OCI-LY1 (cell line): ENCODE measurements around the gene HMGXB3.

Experiments used
- H2AFZ ChIP-seq: fragments of 200-600 bp; sonication (generic), shearing (Covaris generic); 2 replicates; pipeline ENCODE4 v1.6.0; 2014; ENCODE audit warnings: antibody characterized with exemption, mild to moderate bottlenecking, low read length
- H3F3A ChIP-seq: fragments of 200-600 bp; sonication (generic), shearing (Covaris generic); 2 replicates; pipeline ENCODE4 v1.6.0; 2014; ENCODE audit warnings: mild to moderate bottlenecking, antibody characterized with exemption, low read length, moderate library complexity; ENCODE audit not compliant: insufficient read depth
- H3K27ac ChIP-seq: fragments of 200-600 bp; sonication (generic); 2 replicates; pipeline ENCODE4 v1.5.1; 2014; ENCODE audit warnings: low read length, mixed run types, mild to moderate bottlenecking, low read depth; ENCODE audit not compliant: poor library complexity, severe bottlenecking
- H3K27me3 ChIP-seq: fragments of 200-600 bp; sonication (generic); 2 replicates; pipeline ENCODE4 v1.6.0; 2014; ENCODE audit warnings: antibody characterized with exemption, mild to moderate bottlenecking, low read length, moderate library complexity; ENCODE audit not compliant: insufficient read depth
- H3K36me3 ChIP-seq: fragments of 200-600 bp; sonication (generic); 2 replicates; pipeline ENCODE4 v1.6.1; 2014; ENCODE audit warnings: mild to moderate bottlenecking, antibody characterized with exemption, low read length, moderate library complexity, mixed read lengths; ENCODE audit not compliant: insufficient read depth
- H3K4me1 ChIP-seq: fragments of 200-600 bp; sonication (generic); 2 replicates; pipeline ENCODE4 v1.5.1; 2014; ENCODE audit warnings: mild to moderate bottlenecking, low read length, moderate library complexity; ENCODE audit not compliant: insufficient read depth, severe bottlenecking
- H3K4me2 ChIP-seq: fragments of 200-600 bp; sonication (generic), shearing (Covaris generic); 2 replicates; pipeline ENCODE4 v1.6.1; 2014; ENCODE audit warnings: low read length
- H3K4me3 ChIP-seq: fragments of 200-600 bp; sonication (generic); 2 replicates; pipeline ENCODE4 v1.5.1; 2014; ENCODE audit warnings: low read length, low read depth, mild to moderate bottlenecking, mixed read lengths; ENCODE audit not compliant: poor library complexity, severe bottlenecking
- H3K79me2 ChIP-seq: fragments of 200-600 bp; shearing (Covaris generic); 2 replicates; pipeline ENCODE4 v1.6.1; 2016; ENCODE audit warnings: mixed run types, low read length, mixed read lengths; ENCODE audit not compliant: insufficient read depth
- H3K9ac ChIP-seq: fragments of 200-600 bp; sonication (generic), shearing (Covaris generic); 2 replicates; pipeline ENCODE4 v1.6.1; 2014; ENCODE audit warnings: mild to moderate bottlenecking, low read length, mixed read lengths
- H3K9me2 ChIP-seq: fragments of 200-600 bp; sonication (generic), shearing (Covaris generic); 2 replicates; pipeline ENCODE4 v1.6.1; 2014; ENCODE audit warnings: low read depth, mild to moderate bottlenecking, low read length, mixed read lengths
- H3K9me3 ChIP-seq: fragments of 200-600 bp; shearing (Covaris generic); 2 replicates; pipeline ENCODE4 v1.6.1; 2014; ENCODE audit warnings: low read length, mixed read lengths
- H4K20me1 ChIP-seq: fragments of 200-600 bp; sonication (generic), shearing (Covaris generic); 2 replicates; pipeline ENCODE4 v1.6.0; 2016; ENCODE audit warnings: mild to moderate bottlenecking, low read length; ENCODE audit not compliant: insufficient read depth
- CTCF ChIP-seq: fragments of 200-600 bp; sonication (generic), shearing (Covaris generic); IDR thresholded peaks from 2 replicates; pipeline ENCODE4 v1.5.1; 2017; ENCODE audit warnings: mild to moderate bottlenecking, antibody characterized with exemption, low read length, moderate library complexity, mixed read lengths
- EZH2 ChIP-seq: fragments of 200-600 bp; sonication (generic), shearing (Covaris generic); IDR thresholded peaks from 2 replicates; pipeline ENCODE4 v1.8.0; 2017; ENCODE audit warnings: borderline replicate concordance, mixed run types, mild to moderate bottlenecking, antibody characterized with exemption, low read length, moderate library complexity, mixed read lengths

The HMGXB3 gene

GRCh38 chr5:150052226-150052955, 51.9 kb downstream of the HMGXB3 start:
- no peak overlapping the region for H3K27ac ChIP-seq
- H3K36me3 ChIP-seq: peaks cover 81% of the 10 kb centered on the region
- no peak overlapping the region for H3K9ac ChIP-seq
- no peaks in the 10 kb centered on the region for H4K20me1 ChIP-seq
- no peaks in the 10 kb centered on the region for H3K79me2 ChIP-seq
- TF ChIP-seq EZH2 (no peak), CTCF (no peak)
- H3K4me2 ChIP-seq: no peak overlapping the region
- H3K9me3 ChIP-seq: no peaks in the 10 kb centered on the region
- no peak overlapping the region for H3K4me3 ChIP-seq
- no peaks in the 10 kb centered on the region for H3K4me1 ChIP-seq
- no peaks in the 10 kb centered on the region for H3F3A ChIP-seq
- no peaks in the 10 kb centered on the region for H3K9me2 ChIP-seq
- H2AFZ ChIP-seq: no peak overlapping the region
- no peaks in the 10 kb centered on the region for H3K27me3 ChIP-seq

- Histone ChIP-seq H3K79me2 (no peaks in the 10 kb centered on the region), H3K4me2 (no peak overlapping the region), H3K9me2 (no peaks in the 10 kb centered on the region), H2AFZ (no peak overlapping the region), H3K27me3 (no peaks in the 10 kb centered on the region), H3K27ac (no peak overlapping the region), H3K36me3 (peaks cover 74% of the 10 kb centered on the region), H3K4me3 (no peak overlapping the region), H4K20me1 (no peaks in the 10 kb centered on the region), H3F3A (no peaks in the 10 kb centered on the region), H3K9me3 (no peaks in the 10 kb centered on the region), H3K9ac (no peak overlapping the region), H3K4me1 (no peaks in the 10 kb centered on the region)
- TF ChIP-seq CTCF: no peak
- TF ChIP-seq EZH2: no peak
Observed at GRCh38 chr5:150052956-150053712, 52.6 kb downstream of the HMGXB3 start.

GRCh38 chr5:150053713-150054392, 53.3 kb downstream of the HMGXB3 start:
- TF ChIP-seq CTCF (no peak), EZH2 (no peak)
- H3K27me3 ChIP-seq: no peaks in the 10 kb centered on the region
- no peaks in the 10 kb centered on the region for H3K9me2 ChIP-seq
- H3K4me2 ChIP-seq: no peak overlapping the region
- no peaks in the 10 kb centered on the region for H3K4me1 ChIP-seq
- no peak overlapping the region for H3K27ac ChIP-seq
- H3K4me3 ChIP-seq: no peak overlapping the region
- no peaks in the 10 kb centered on the region for H3K9me3 ChIP-seq
- peaks cover 67% of the 10 kb centered on the region for H3K36me3 ChIP-seq
- no peaks in the 10 kb centered on the region for H4K20me1 ChIP-seq
- no peaks in the 10 kb centered on the region for H3F3A ChIP-seq
- H3K79me2 ChIP-seq: no peaks in the 10 kb centered on the region
- no peak overlapping the region for H3K9ac ChIP-seq
- no peak overlapping the region for H2AFZ ChIP-seq
